SHP77 (cell line): Measurements from ENCODE around the gene KLRF2.

ENCODE experiments used
- DNase-seq, 2 experiments: peaks; one replicate each; lab custom pipeline; 2025; lab: John Stamatoyannopoulos, UW

Gene KLRF2

GRCh38 chr12:9888665-9889273, 7.5 kb downstream of the KLRF2 start:
- DNase-seq, result no peak

- no peak for DNase-seq
Measured at GRCh38 chr12:9895215-9895971, 14.1 kb downstream of the KLRF2 start.

GRCh38 chr12:9897535-9897934, 16.2 kb downstream of the KLRF2 start:
- DNase-seq, result no peak

GRCh38 chr12:9899209-9899608, 17.9 kb downstream of the KLRF2 start:
- DNase-seq, result no peak

- no peak for DNase-seq
Measured at GRCh38 chr12:9900930-9901329, 19.6 kb downstream of the KLRF2 start.

GRCh38 chr12:9902539-9903228, 21.4 kb downstream of the KLRF2 start:
- DNase-seq, result no peak

- DNase-seq, result no peak
Measured at GRCh38 chr12:9906873-9907272, 25.6 kb downstream of the KLRF2 start.

GRCh38 chr12:9907769-9908168, 26.5 kb downstream of the KLRF2 start:
- DNase-seq, result no peak

- DNase-seq, result no peak
Measured at GRCh38 chr12:9908350-9908749, 27.1 kb downstream of the KLRF2 start.

GRCh38 chr12:9909724-9910123, 28.4 kb downstream of the KLRF2 start:
- no peak for DNase-seq

- DNase-seq, result no peak
Measured at GRCh38 chr12:9910716-9911421, 29.6 kb downstream of the KLRF2 start.

- no peak for DNase-seq
Measured at GRCh38 chr12:9911708-9912107, 30.4 kb downstream of the KLRF2 start.

GRCh38 chr12:9919443-9919842, 38.2 kb downstream of the KLRF2 start:
- DNase-seq, result no peak

GRCh38 chr12:9920451-9920850, 39.2 kb downstream of the KLRF2 start:
- no peak for DNase-seq

- no peak for DNase-seq
Measured at GRCh38 chr12:9922429-9922828, 41.1 kb downstream of the KLRF2 start.

- peak in 1 of 2 experiments; percentile 13 for DNase-seq
Measured at GRCh38 chr12:9925705-9926393, 44.6 kb downstream of the KLRF2 start.

- no peak for DNase-seq
Measured at GRCh38 chr12:9926876-9927275, 45.6 kb downstream of the KLRF2 start.

- DNase-seq, result no peak
Measured at GRCh38 chr12:9928607-9929006, 47.3 kb downstream of the KLRF2 start.

- DNase-seq, result no peak
Measured at GRCh38 chr12:9931245-9931644, 50.0 kb downstream of the KLRF2 start.

GRCh38 chr12:9932270-9932669, 51.0 kb downstream of the KLRF2 start, which contains the start of gene CLEC2A:
Gene CLEC2A, minus strand, starts transcription at chr12:9932370. Its CDS starts 41 bp downstream, at chr12:9932329.
- DNase-seq, result no peak

- no peak for DNase-seq
Measured at GRCh38 chr12:9933958-9934357, 52.7 kb downstream of the KLRF2 start.

- DNase-seq, result no peak
Measured at GRCh38 chr12:9935026-9935425, 53.7 kb downstream of the KLRF2 start.
